HepG2 (cell line): ENCODE data around the gene STON1. TPM values are rescaled to one million over a fixed set of nuclear protein-coding genes. Genes with fewer than 3 reads are reported as not detected.

Experiments used
- ATAC-seq: fragments of 200-7000 bp; cut with Tn5 transposase; 3 replicates; pipeline ENCODE4 v1.9.1; 2020; ENCODE audit warnings: mild to moderate bottlenecking, moderate library complexity
- BruUV-seq: library from RNA; stranded (reverse); fragments of 400-500 nt; replicated peaks from 2 replicates; lab custom pipeline; 2021; lab: Mats Ljungman, UMichigan
- CTCF ChIA-PET: fragments of 300-600 bp; formaldehyde crosslinking; extraction: SDS; loops from one replicate; lab custom pipeline; 2021; ENCODE audit warnings: low total read pairs, inconsistent platforms, low intra/inter-chr PET ratio; lab: Yijun Ruan, JAX
- POLR2A ChIA-PET: fragments of 350-600 bp; sonication (Branson Sonifier 250); formaldehyde crosslinking; loops from one replicate; lab custom pipeline; 2020; ENCODE audit warnings: antibody characterized with exemption, inconsistent platforms; lab: Yijun Ruan, JAX
- DNase-seq: peaks from one replicate; pipeline ENCODE4 v3.0.0-alpha.2; 2015; ENCODE audit warnings: low spot score
- FAIRE-seq: peaks from 3 replicates; lab custom pipeline; 2011; peaks lifted over from hg19 to GRCh38; lab: Jason Lieb, UNC
- H2AFZ ChIP-seq: one replicate; pipeline ENCODE4 v1.6.1; 2011; ENCODE audit warnings: low read length, inconsistent platforms
- H3K27ac ChIP-seq: fragments of 300-600 bp; 3 replicates; pipeline ENCODE4 v1.8.0; 2011; ENCODE audit warnings: mixed run types, mild to moderate bottlenecking, mixed read lengths, low read length, inconsistent platforms; ENCODE audit not compliant: insufficient read depth; ENCODE audit errors: extremely low read length
- H3K27me3 ChIP-seq, 2 experiments: fragments of 200-600 bp in 1 of 2; 2 replicates in 1 of 2; 3 replicates in 1 of 2; pipeline versions ENCODE4 v1.6.0 to v1.8.0; 2011; ENCODE audit warnings: low read length in 2 of 2, mild to moderate bottlenecking in 2 of 2, moderate library complexity in 2 of 2, inconsistent platforms in 1 of 2; ENCODE audit not compliant: insufficient read depth in 2 of 2, control insufficient read depth in 1 of 2
- H3K36me3 ChIP-seq, 2 experiments: fragments of 200-600 bp in 1 of 2; replicated peaks in 1 of 2; 2 replicates in 1 of 2; 3 replicates in 1 of 2; pipeline versions ENCODE4 v1.5.1 to v1.8.0; 2011; ENCODE audit warnings: low read length in 2 of 2, inconsistent platforms in 1 of 2; ENCODE audit not compliant: insufficient read depth in 2 of 2, control insufficient read depth in 1 of 2
- H3K4me1 ChIP-seq: 2 replicates; pipeline ENCODE4 v1.5.1; 2012; ENCODE audit warnings: low read length, inconsistent platforms; ENCODE audit not compliant: insufficient read depth
- H3K4me2 ChIP-seq: 2 replicates; pipeline ENCODE4 v1.6.0; 2011; ENCODE audit warnings: low read depth, low read length, inconsistent platforms
- H3K4me3 ChIP-seq, 3 experiments: fragments of 200-600 bp in 1 of 3; sonication (generic), shearing (Covaris generic) in 1 of 3; replicated peaks in 1 of 3; 2 replicates each; pipeline ENCODE4 v1.5.1; 2011 to 2016; ENCODE audit warnings: low read length in 3 of 3, inconsistent platforms in 2 of 3, low read depth in 2 of 3, mild to moderate bottlenecking in 2 of 3, control low read depth in 1 of 3, mixed read lengths in 1 of 3; ENCODE audit not compliant: insufficient read depth in 1 of 3
- H3K79me2 ChIP-seq: one replicate; pipeline ENCODE4 v1.6.1; 2011; ENCODE audit warnings: low read length, inconsistent platforms; ENCODE audit not compliant: insufficient read depth
- H3K9ac ChIP-seq: 2 replicates; pipeline ENCODE4 v1.6.0; 2011; ENCODE audit warnings: mild to moderate bottlenecking, low read depth, low read length, inconsistent platforms; ENCODE audit not compliant: insufficient read depth
- H3K9me3 ChIP-seq: 2 replicates; pipeline ENCODE4 v1.5.1; 2012; ENCODE audit warnings: mild to moderate bottlenecking, low read length
- H4K20me1 ChIP-seq: 2 replicates; pipeline ENCODE4 v1.6.0; 2011; ENCODE audit warnings: inconsistent platforms, mild to moderate bottlenecking, low read length, moderate library complexity; ENCODE audit not compliant: insufficient read depth
- ELF4 ChIP-seq: sonication (generic); formaldehyde crosslinking; IDR thresholded peaks from 2 replicates; pipeline ENCODE4 v1.5.0; 2020; ENCODE audit warnings: missing genetic modification reagents, mild to moderate bottlenecking, moderate library complexity, borderline replicate concordance
- FOSL2 ChIP-seq: sonication (generic); formaldehyde crosslinking; IDR thresholded peaks from 2 replicates; pipeline ENCODE4 v1.4.0; 2020; ENCODE audit warnings: missing genetic modification reagents
- FOXP4 ChIP-seq: sonication (generic); formaldehyde crosslinking; IDR thresholded peaks from 2 replicates; pipeline ENCODE4 v1.4.0; 2020; ENCODE audit warnings: missing genetic modification reagents
- GABPA ChIP-seq, 2 experiments: IDR thresholded peaks; 2 replicates each; pipeline ENCODE4 v1.6.1; 2011 to 2016; ENCODE audit warnings: low read depth in 2 of 2, low read length in 1 of 2, missing biosample characterization in 1 of 2, missing genetic modification characterization in 1 of 2
- HMG20A ChIP-seq: IDR thresholded peaks from 2 replicates; pipeline ENCODE4 v1.6.1; 2016; ENCODE audit warnings: borderline replicate concordance
- MED1 ChIP-seq: sonication (generic); formaldehyde crosslinking; IDR thresholded peaks from 2 replicates; pipeline ENCODE4 v1.4.0; 2020; ENCODE audit warnings: missing genetic modification reagents
- PHF21A ChIP-seq: sonication (generic); formaldehyde crosslinking; IDR thresholded peaks from 2 replicates; pipeline ENCODE4 v1.5.0; 2020; ENCODE audit warnings: mild to moderate bottlenecking, missing genetic modification reagents
- ZC3H4 ChIP-seq: sonication (generic); formaldehyde crosslinking; IDR thresholded peaks from 2 replicates; pipeline ENCODE4 v1.4.0; 2020; ENCODE audit warnings: missing genetic modification reagents, borderline replicate concordance
- ZNF292 ChIP-seq: sonication (generic); formaldehyde crosslinking; IDR thresholded peaks from 2 replicates; pipeline ENCODE4 v1.8.1; 2022; ENCODE audit warnings: mild to moderate bottlenecking, low read depth, missing genetic modification reagents, borderline replicate concordance
- ZNF546 ChIP-seq: sonication (generic); formaldehyde crosslinking; conservative IDR thresholded peaks from 2 replicates; pipeline ENCODE4 v1.8.1; 2023; ENCODE audit warnings: mild to moderate bottlenecking, missing genetic modification reagents
- ZNF570 ChIP-seq: sonication (generic); formaldehyde crosslinking; IDR thresholded peaks from 2 replicates; pipeline ENCODE4 v1.4.0; 2020; ENCODE audit warnings: mild to moderate bottlenecking, missing genetic modification reagents, borderline replicate concordance
- ZNF703 ChIP-seq: sonication (generic); formaldehyde crosslinking; IDR thresholded peaks from 2 replicates; pipeline ENCODE4 v1.5.1; 2020; ENCODE audit warnings: missing genetic modification reagents, mild to moderate bottlenecking, moderate library complexity, borderline replicate concordance
- ZNF775 ChIP-seq: sonication (generic); formaldehyde crosslinking; IDR thresholded peaks from 2 replicates; pipeline ENCODE4 v1.4.0; 2020; ENCODE audit warnings: missing genetic modification reagents, mild to moderate bottlenecking, moderate library complexity, borderline replicate concordance
- whole genome bisulfite sequencing: methylation state at CpG from one replicate; pipeline ENCODE4 v1.1.6; 2017; ENCODE audit warnings: low lambda C conversion rate; 5-methylcytosine and 5-hydroxymethylcytosine counted together
- in situ Hi-C: cut with HindIII; loops from 2 replicates; pipeline ENCODE4 v1.10.0; 2017; ENCODE audit warnings: low pct_unique_long_range_greater_than_20kb; ENCODE audit not compliant: extremely low pct_ligation_motif_present
- intact Hi-C: fragments of 100-400 bp; cut with micrococcal nuclease; formaldehyde crosslinking; loops from one replicate; pipeline ENCODE4 v1.10.0; 2022; ENCODE audit not compliant: unreplicated experiment
- polyA plus RNA-seq, 8 experiments: library from polyadenylated mRNA; depleted of rRNA in 3 of 8; stranded (reverse) in 7 of 8; unstranded in 1 of 8; fragments of >200 nt; fragmentation: Illumina TruSeq in 4 of 8; extraction: Trizol in 4 of 8; gene quantifications; 2 replicates each; pipeline versions ENCODE4 v1.2.1 to v1.2.3, GENCODE V29; 2011 to 2016; ENCODE audit warnings: low read depth in 4 of 8, missing spikeins in 1 of 8, mixed read lengths in 1 of 8; ENCODE audit not compliant: insufficient read depth in 1 of 8
- total RNA-seq, 5 experiments: library from RNA; depleted of rRNA; stranded (reverse); fragments of >200 nt; fragmentation: Illumina TruSeq; extraction: Trizol; gene quantifications; 2 replicates each; pipeline ENCODE4 v1.2.3, GENCODE V29; 2016; ENCODE audit warnings: low read depth in 1 of 5
- TF ChIP-seq, protein P1 (sequence below): sonication (generic); formaldehyde crosslinking; IDR thresholded peaks from 2 replicates; pipeline ENCODE4 v1.8.1; 2023; ENCODE audit warnings: mild to moderate bottlenecking, missing genetic modification reagents

Gene STON1
- total and polyA plus RNA-seq, 2 of the 13 experiments (the other 11 are each of a cell fraction or from before 2014, with no cell fraction given): 0.09 to 0.28 TPM

DNA sequence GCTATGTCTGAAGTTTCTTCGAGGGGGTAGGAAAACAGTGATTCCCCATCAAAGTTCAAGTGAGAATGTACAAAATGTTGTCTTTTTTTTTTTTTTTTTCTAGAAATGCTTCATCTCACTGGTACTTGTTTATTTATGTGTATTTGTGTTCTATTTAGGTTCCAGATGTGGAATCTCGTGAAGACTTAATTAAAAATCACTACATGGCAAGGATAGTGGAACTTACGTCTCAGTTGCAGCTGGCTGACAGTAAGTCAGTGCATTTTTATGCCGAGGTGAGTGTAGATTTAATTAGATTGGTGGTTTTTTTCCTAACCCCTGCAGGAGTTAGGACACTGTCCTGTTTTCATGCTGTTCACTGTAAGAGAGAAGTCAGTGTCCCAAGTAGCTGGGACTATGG, 22.8 kb upstream of the STON1 start (continued):
- TF ChIP-seq ZNF546 (CRISPR knock-in tag): no peak
- TF ChIP-seq ZNF703: no peak
- TF ChIP-seq ZNF775: no peak
- no peak for TF ChIP-seq ZNF570 (CRISPR knock-in tag)
- no peak for TF ChIP-seq ELF4 (CRISPR knock-in tag)
- no peak for TF ChIP-seq PHF21A (CRISPR knock-in tag)
- TF ChIP-seq, all 625 proteins: peak for 0

DNA sequence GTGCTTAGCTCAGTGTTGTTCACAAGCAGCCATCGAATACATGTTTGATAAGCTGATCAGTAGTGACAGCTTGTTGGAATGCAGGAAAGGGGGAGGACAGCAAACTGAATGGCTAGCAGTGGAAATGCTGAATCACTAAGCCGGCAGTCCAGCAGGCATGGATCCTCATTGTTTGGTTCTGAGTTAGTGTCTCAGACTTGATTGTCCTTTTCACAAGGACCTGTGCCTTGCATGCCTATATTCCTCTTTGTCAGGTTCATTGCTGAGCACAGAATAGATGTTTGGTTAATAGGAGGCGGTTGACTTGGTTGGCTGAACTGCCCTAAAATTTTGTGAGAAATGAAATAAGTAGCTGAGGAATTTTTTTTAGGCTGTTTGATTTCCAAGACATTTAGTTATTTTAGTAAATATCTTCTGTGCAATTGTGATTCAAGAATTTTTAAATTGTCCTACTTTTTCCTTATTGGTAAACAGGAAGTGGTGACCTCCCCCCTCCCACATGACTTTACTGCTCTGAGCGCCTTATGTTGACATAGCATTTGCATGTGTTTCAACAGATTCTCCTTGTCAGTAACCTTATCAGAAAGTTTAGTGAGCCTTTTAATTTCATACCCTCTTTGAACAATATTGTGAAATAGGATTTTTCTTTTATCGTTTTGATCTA, 21.4 kb upstream of the STON1 start:
- ATAC-seq: peak; percentile 90
- peak; percentile 75 for DNase-seq
- POLR2A ChIA-PET: no interaction called here
- TF ChIP-seq FOSL2 (CRISPR knock-in tag) (peak; percentile 74), FOXP4 (CRISPR knock-in tag) (peak; percentile 62), MED1 (CRISPR knock-in tag) (peak; percentile 10; the same call in 1 of the 2 replicates), GABPA (IDR thresholded peaks at IDR 0.05; ENCODE audit: low read depth, low read length) (no peak), GABPA (CRISPR knock-in tag; IDR thresholded peaks at IDR 0.05; ENCODE audit: low read depth) (peak; percentile 76), ZC3H4 (CRISPR knock-in tag) (no peak), ZNF292 (peak; percentile 59; the same call in 1 of the 2 replicates), HMG20A (0 out of 2 replicates have a peak, but pooled peaks have one; percentile 37)
- TF ChIP-seq, protein P1, sequence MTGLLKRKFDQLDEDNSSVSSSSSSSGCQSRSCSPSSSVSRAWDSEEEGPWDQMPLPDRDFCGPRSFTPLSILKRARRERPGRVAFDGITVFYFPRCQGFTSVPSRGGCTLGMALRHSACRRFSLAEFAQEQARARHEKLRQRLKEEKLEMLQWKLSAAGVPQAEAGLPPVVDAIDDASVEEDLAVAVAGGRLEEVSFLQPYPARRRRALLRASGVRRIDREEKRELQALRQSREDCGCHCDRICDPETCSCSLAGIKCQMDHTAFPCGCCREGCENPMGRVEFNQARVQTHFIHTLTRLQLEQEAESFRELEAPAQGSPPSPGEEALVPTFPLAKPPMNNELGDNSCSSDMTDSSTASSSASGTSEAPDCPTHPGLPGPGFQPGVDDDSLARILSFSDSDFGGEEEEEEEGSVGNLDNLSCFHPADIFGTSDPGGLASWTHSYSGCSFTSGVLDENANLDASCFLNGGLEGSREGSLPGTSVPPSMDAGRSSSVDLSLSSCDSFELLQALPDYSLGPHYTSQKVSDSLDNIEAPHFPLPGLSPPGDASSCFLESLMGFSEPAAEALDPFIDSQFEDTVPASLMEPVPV (CRISPR knock-in tag): no peak

More for the DNA sequence above, 21.4 kb upstream of the STON1 start:
- H3K79me2 ChIP-seq: no peaks in the 10 kb centered on the region
- intact Hi-C loops (no loop called here), in situ Hi-C loops (no loop called here)
- peak overlapping the region; percentile 42 for H3K9ac ChIP-seq
- FAIRE-seq: peak; percentile 30
- H3K27ac ChIP-seq: peak overlapping the region; percentile 72
- peak overlapping the region; percentile 14; the same call in 1 of the 2 replicates for H3K4me2 ChIP-seq
- H3K4me1 ChIP-seq: peaks cover 17% of the 10 kb centered on the region
- CTCF ChIA-PET: no interaction called here
- H4K20me1 ChIP-seq: no peaks in the 10 kb centered on the region
- H3K9me3 ChIP-seq: no peaks in the 10 kb centered on the region
- no peak overlapping the region for H2AFZ ChIP-seq
- no peak overlapping the region for H3K4me3 ChIP-seq
- peaks cover 9 to 18% of the 10 kb centered on the region in 2 experiments; a peak in 4 of 5 replicates for H3K36me3 ChIP-seq
- no TSS peak for BruUV-seq
- no peaks in the 10 kb centered on the region for H3K27me3 ChIP-seq
- WGBS: 53% methylated on average over 5 of the region's 5 CpGs
